ENCODE data around the gene NABP1.

Gene NABP1

DNA sequence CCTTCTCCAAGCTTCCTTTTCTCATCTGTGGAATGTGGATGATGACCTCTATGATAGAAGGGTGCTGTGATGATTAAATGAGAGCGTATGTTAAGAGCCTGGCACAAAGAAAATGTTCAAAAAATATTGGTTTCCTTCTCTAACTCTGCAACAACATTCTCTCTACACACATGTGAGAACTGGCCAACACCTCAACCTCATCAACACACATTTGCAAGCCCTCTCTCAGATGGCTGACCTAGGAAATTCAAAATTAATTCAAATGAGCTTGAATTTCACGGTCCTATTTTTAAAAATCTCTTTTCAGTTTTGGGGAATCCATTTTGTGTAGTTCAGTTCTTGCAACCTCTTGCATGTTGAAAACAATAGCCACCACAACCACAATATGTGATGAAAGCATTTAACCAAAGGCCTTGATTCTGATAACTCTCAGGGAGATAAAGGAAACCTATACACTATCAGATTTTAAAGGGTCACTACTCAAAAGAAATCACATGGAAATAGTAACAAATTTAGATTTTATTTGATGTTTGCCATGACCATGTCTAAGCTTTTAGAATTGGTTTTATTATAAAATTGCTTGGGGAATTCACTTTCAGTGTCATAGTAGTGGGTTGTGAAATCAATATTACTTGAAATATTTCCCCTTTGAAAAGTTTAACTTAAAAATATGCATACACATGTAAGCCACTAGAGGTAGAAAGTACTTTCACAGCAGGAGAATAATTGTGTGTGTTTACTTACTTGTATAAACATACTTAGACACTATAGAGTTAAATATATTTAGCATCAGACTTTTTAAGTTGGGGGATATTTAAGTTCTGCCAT, 16.6 kb upstream of the NABP1 start:
- H3K9me3 ChIP-seq (ENCODE audit: control insufficient read depth in 2 of 2, low read length in 2 of 2) = no peaks in the 10 kb centered on the region
- no peaks in the 10 kb centered on the region for H3K36me3 ChIP-seq (ENCODE audit: control insufficient read depth in 2 of 2, insufficient read depth in 2 of 2, low read length in 2 of 2)
- H3K27ac ChIP-seq (ENCODE audit: low read depth in 2 of 2, low read length in 2 of 2) = no peak overlapping the region
- no peaks in the 10 kb centered on the region for H3K27me3 ChIP-seq (ENCODE audit: control insufficient read depth in 2 of 2, insufficient read depth in 2 of 2, low read length in 2 of 2)
- H3K4me3 ChIP-seq (ENCODE audit: low read length in 2 of 2) = no peak overlapping the region
- H3K4me1 ChIP-seq (ENCODE audit: control insufficient read depth in 2 of 2, insufficient read depth in 2 of 2, low read length in 2 of 2) = no peaks in the 10 kb centered on the region
- no peak overlapping the region for H3K9ac ChIP-seq (ENCODE audit: low read depth in 1 of 2, low read length in 2 of 2)

DNA sequence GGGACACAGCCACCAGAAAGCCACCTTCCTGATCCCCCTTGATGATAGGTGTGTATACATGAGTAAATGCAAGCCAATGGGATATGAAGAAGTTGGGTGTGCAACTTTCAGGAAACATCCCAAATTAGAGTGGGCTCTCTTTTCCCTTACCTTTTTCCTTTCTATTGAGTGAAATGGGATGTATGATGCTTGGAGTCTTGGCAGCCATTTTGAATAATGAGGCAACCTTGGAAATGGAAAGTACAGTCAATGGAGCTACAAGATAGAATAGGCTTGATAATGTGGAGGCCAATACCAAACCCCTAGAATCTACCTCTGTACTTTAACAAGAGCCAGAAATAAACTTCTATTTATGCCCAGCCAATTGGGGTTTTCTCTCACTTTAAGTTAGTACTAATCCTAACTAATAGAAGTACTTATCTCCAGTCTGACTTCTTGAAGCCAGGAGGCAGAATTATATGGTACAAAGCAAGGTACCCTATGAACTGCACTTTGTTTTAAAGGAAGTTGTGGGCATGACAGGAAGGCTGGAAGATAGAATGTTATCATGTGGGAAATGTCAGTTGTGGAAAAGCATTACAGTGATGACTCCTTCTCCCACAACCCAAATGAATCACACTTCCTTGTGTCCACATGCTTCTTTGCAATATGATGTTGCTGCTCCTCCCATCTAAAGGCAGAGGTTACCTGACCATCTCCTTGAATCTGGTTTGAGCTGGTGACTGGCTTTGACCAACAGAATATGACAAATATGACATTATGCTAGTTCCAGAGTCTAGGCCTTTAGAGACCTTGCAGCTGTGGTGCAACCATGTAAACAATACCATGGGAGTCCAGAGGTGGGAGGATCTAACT, 12.9 kb upstream of the NABP1 start:
- Histone ChIP-seq H3K27ac (ENCODE audit: low read depth in 2 of 2, low read length in 2 of 2) (no peak overlapping the region), H3K4me3 (ENCODE audit: low read length in 2 of 2) (no peak overlapping the region), H3K9ac (ENCODE audit: low read depth in 1 of 2, low read length in 2 of 2) (no peak overlapping the region), H3K9me3 (ENCODE audit: control insufficient read depth in 2 of 2, low read length in 2 of 2) (no peaks in the 10 kb centered on the region), H3K27me3 (ENCODE audit: control insufficient read depth in 2 of 2, insufficient read depth in 2 of 2, low read length in 2 of 2) (no peaks in the 10 kb centered on the region), H3K4me1 (ENCODE audit: control insufficient read depth in 2 of 2, insufficient read depth in 2 of 2, low read length in 2 of 2) (no peaks in the 10 kb centered on the region), H3K36me3 (ENCODE audit: control insufficient read depth in 2 of 2, insufficient read depth in 2 of 2, low read length in 2 of 2) (no peaks in the 10 kb centered on the region)

DNA sequence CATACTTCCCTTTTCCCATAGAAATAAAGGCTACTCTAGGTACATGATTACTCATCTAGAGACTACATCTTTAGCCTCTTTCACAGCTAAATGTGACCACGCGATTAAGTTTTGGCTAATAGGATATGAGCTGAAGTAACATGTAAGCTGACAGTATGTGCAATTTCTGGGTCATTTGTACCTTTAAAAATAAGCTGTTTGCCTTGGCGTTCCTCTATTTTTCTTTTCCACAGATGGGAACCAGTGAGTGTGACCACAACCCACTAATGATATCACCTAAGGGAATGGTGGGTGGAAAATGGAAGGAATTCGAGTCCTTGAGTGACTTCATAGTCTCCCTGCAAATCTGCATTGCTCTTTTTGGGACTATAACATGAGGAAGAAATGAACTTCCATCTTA, 11.7 kb upstream of the NABP1 start:
- Histone ChIP-seq H3K27me3 (ENCODE audit: control insufficient read depth in 2 of 2, insufficient read depth in 2 of 2, low read length in 2 of 2) (no peaks in the 10 kb centered on the region), H3K36me3 (ENCODE audit: control insufficient read depth in 2 of 2, insufficient read depth in 2 of 2, low read length in 2 of 2) (no peaks in the 10 kb centered on the region), H3K4me1 (ENCODE audit: control insufficient read depth in 2 of 2, insufficient read depth in 2 of 2, low read length in 2 of 2) (no peaks in the 10 kb centered on the region), H3K9me3 (ENCODE audit: control insufficient read depth in 2 of 2, low read length in 2 of 2) (no peaks in the 10 kb centered on the region), H3K27ac (ENCODE audit: low read depth in 2 of 2, low read length in 2 of 2) (no peak overlapping the region), H3K9ac (ENCODE audit: low read depth in 1 of 2, low read length in 2 of 2) (no peak overlapping the region), H3K4me3 (ENCODE audit: low read length in 2 of 2) (no peak overlapping the region)

DNA sequence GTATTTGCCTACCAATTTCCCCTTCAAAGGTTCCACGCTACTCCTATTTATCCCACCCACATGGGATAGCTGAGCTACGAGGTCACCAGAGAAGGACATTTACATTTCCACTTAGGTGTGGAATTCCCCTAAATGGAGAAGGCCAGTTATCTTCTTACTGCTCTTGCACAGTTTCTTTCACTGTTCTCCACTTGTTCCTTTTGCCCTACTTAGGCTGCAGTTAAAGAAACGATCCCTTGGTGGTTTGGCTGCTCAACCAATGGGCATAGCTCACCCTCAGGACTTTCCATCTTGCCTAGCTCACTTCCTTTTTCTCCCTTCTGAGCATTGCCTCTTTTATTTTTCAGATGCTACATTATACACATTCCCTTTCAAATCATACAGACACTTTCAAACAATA, 11.2 kb upstream of the NABP1 start:
- H3K36me3 ChIP-seq (ENCODE audit: control insufficient read depth in 2 of 2, insufficient read depth in 2 of 2, low read length in 2 of 2) = no peaks in the 10 kb centered on the region
- H3K27ac ChIP-seq (ENCODE audit: low read depth in 2 of 2, low read length in 2 of 2) = no peak overlapping the region
- no peak overlapping the region for H3K9ac ChIP-seq (ENCODE audit: low read depth in 1 of 2, low read length in 2 of 2)
- no peaks in the 10 kb centered on the region for H3K9me3 ChIP-seq (ENCODE audit: control insufficient read depth in 2 of 2, low read length in 2 of 2)
- H3K27me3 ChIP-seq (ENCODE audit: control insufficient read depth in 2 of 2, insufficient read depth in 2 of 2, low read length in 2 of 2) = no peaks in the 10 kb centered on the region
- no peaks in the 10 kb centered on the region for H3K4me1 ChIP-seq (ENCODE audit: control insufficient read depth in 2 of 2, insufficient read depth in 2 of 2, low read length in 2 of 2)
- H3K4me3 ChIP-seq (ENCODE audit: low read length in 2 of 2) = no peak overlapping the region

DNA sequence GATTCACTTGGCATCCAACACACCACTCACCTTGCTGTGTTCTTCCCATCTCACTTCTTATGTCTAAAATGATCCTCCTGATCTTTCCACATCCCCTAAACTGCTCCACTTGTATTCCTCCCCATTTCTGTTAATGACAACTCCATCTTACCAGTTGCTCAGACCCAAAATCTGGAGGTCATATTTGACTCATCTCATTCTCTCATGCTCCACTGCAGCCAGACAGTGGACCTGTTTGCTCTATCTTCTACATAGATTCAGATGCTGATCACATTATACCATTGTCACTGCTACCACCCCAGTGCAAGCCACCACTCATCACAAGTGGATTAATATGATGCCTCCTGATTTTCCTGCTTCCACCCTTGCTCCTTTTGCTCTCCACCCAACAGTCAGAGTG, 7.9 kb upstream of the NABP1 start:
- Histone ChIP-seq H3K9ac (ENCODE audit: low read depth in 1 of 2, low read length in 2 of 2) (no peak overlapping the region), H3K4me1 (ENCODE audit: control insufficient read depth in 2 of 2, insufficient read depth in 2 of 2, low read length in 2 of 2) (no peaks in the 10 kb centered on the region), H3K27me3 (ENCODE audit: control insufficient read depth in 2 of 2, insufficient read depth in 2 of 2, low read length in 2 of 2) (no peaks in the 10 kb centered on the region), H3K4me3 (ENCODE audit: low read length in 2 of 2) (no peak overlapping the region), H3K9me3 (ENCODE audit: control insufficient read depth in 2 of 2, low read length in 2 of 2) (no peaks in the 10 kb centered on the region), H3K36me3 (ENCODE audit: control insufficient read depth in 2 of 2, insufficient read depth in 2 of 2, low read length in 2 of 2) (no peaks in the 10 kb centered on the region), H3K27ac (ENCODE audit: low read depth in 2 of 2, low read length in 2 of 2) (no peak overlapping the region)

DNA sequence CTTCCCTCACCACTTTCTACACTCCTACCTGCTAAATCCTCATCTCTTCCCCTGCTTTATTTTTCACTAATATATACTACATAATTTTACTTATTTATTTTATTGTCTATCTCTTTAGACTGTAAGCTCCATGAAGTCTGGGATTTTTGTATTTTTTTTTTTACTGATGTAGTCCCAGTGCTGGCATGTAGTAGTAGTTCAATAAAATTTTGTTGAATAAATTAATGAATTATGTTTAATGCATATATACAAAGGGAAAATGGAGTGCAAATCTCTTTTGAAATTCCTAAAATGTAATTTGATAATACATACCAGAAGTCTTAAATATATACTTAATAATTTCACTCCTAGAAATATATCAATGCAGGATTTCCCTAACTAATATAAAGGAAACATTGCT, 7.1 kb upstream of the NABP1 start:
- H3K9ac ChIP-seq (ENCODE audit: low read depth in 1 of 2, low read length in 2 of 2) = no peak overlapping the region
- H3K4me3 ChIP-seq (ENCODE audit: low read length in 2 of 2) = no peak overlapping the region
- H3K27me3 ChIP-seq (ENCODE audit: control insufficient read depth in 2 of 2, insufficient read depth in 2 of 2, low read length in 2 of 2) = no peaks in the 10 kb centered on the region

DNA sequence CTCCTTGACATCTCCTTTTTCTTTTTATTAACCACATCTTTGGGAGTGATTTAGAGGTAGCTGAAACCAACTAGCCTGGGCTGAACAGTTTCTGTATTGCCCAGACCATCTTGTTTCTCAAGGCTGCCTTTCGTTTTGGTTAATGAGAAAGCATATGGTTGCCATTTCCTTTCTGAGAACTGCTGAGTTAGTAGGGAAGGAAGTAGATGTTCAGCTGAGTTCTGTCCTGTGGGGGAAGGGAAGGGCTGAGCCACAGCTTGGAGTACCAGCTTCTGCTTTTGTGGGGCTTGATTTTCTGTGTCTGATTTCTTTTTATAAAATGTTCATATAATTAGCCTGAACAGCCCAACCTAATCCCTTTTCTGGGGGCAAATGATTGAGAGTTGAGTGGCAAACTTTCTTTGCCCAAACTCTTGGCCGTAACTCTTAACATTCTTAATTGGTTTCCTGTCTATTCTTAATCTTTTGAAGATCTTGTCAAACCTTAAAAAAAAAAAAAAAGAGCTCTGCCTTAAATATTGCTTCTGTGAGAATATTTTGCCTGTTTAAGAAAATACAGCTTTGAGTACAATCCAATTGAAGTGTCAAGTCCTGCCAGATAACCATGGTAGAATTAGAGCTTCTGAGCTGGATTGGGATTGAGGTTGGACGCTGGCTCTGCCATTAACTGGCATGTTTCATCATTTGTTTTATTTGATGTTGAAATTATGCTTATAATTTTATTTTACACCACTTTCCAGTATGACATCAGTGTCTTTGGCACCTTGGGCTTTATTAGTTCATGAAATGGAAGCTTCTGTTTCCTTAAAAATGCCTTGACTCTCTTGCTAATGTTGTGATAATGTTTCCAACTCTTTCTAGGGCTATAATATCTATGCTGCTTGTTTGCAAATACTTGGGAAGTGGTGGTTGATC, 1.9 kb upstream of the NABP1 start:
- peak overlapping the region in 1 of 2 donors; percentile 39 for H3K4me3 ChIP-seq (ENCODE audit: low read length in 2 of 2)
- no peaks in the 10 kb centered on the region for H3K36me3 ChIP-seq (ENCODE audit: control insufficient read depth in 2 of 2, insufficient read depth in 2 of 2, low read length in 2 of 2)
- H3K9me3 ChIP-seq (ENCODE audit: control insufficient read depth in 2 of 2, low read length in 2 of 2) = no peaks in the 10 kb centered on the region
- H3K4me1 ChIP-seq (ENCODE audit: control insufficient read depth in 2 of 2, insufficient read depth in 2 of 2, low read length in 2 of 2) = peaks cover 3 to 12% of the 10 kb centered on the region in 2 donors
- H3K27ac ChIP-seq (ENCODE audit: low read depth in 2 of 2, low read length in 2 of 2) = peak overlapping the region; percentile 96 to 98
- H3K27me3 ChIP-seq (ENCODE audit: control insufficient read depth in 2 of 2, insufficient read depth in 2 of 2, low read length in 2 of 2) = no peaks in the 10 kb centered on the region
- no peak overlapping the region for H3K9ac ChIP-seq (ENCODE audit: low read depth in 1 of 2, low read length in 2 of 2)

More for the DNA sequence above, 7.1 kb upstream of the NABP1 start:
- Histone ChIP-seq H3K27ac (ENCODE audit: low read depth in 2 of 2, low read length in 2 of 2) (no peak overlapping the region), H3K4me1 (ENCODE audit: control insufficient read depth in 2 of 2, insufficient read depth in 2 of 2, low read length in 2 of 2) (no peaks in the 10 kb centered on the region), H3K36me3 (ENCODE audit: control insufficient read depth in 2 of 2, insufficient read depth in 2 of 2, low read length in 2 of 2) (no peaks in the 10 kb centered on the region), H3K9me3 (ENCODE audit: control insufficient read depth in 2 of 2, low read length in 2 of 2) (no peaks in the 10 kb centered on the region)

DNA sequence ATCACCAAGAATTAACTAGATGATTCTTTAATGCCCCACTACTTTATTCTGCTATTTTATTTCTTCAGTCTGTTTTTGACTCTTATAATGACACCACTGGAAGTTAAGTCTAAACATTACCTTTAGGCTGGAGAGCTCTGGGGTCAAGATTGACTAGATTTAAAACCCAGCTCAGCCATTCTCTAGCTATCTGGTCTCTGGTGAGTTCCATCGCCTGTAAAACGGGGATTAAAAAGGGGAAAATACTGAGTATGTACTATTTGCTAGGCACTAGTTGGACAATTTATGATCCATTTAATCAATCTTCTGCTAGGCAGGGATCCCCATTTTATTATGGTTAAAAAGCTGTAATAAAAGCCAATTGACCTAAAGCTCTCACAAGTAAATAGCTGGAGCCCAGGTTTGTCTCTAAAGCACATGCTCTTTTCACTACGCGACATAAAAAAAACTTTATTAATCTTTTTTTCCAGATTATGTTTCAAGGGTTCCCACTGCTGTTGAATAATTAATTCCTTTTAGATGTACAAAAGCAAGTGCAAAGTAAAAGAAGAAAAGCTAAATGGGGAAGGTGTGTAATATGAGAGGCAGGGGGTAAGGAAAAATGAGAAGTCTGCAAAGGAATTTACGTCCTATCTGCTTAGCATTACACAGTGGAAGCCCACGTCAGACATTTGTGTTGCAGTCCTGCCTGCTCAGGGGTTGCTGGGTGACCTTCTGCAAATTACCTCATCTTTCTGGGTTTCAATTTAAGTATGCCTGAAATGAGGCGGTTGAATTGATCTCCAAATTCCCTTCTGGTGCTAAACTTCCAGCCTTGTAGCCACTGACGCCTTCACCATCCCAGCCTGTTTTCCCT, 918 bp upstream of the NABP1 start:
- H3K9ac ChIP-seq (ENCODE audit: low read depth in 1 of 2, low read length in 2 of 2) = peak overlapping the region; percentile 94 to 99
- H3K27ac ChIP-seq (ENCODE audit: low read depth in 2 of 2, low read length in 2 of 2) = peak overlapping the region; percentile 96 to 98
- peak overlapping the region; percentile 91 to 92 for H3K4me3 ChIP-seq (ENCODE audit: low read length in 2 of 2)
- peaks cover 3 to 12% of the 10 kb centered on the region in 2 donors for H3K4me1 ChIP-seq (ENCODE audit: control insufficient read depth in 2 of 2, insufficient read depth in 2 of 2, low read length in 2 of 2)
- H3K9me3 ChIP-seq (ENCODE audit: control insufficient read depth in 2 of 2, low read length in 2 of 2) = no peaks in the 10 kb centered on the region
- peaks cover 0 to 1% of the 10 kb centered on the region in 2 donors for H3K36me3 ChIP-seq (ENCODE audit: control insufficient read depth in 2 of 2, insufficient read depth in 2 of 2, low read length in 2 of 2)
- no peaks in the 10 kb centered on the region for H3K27me3 ChIP-seq (ENCODE audit: control insufficient read depth in 2 of 2, insufficient read depth in 2 of 2, low read length in 2 of 2)

DNA sequence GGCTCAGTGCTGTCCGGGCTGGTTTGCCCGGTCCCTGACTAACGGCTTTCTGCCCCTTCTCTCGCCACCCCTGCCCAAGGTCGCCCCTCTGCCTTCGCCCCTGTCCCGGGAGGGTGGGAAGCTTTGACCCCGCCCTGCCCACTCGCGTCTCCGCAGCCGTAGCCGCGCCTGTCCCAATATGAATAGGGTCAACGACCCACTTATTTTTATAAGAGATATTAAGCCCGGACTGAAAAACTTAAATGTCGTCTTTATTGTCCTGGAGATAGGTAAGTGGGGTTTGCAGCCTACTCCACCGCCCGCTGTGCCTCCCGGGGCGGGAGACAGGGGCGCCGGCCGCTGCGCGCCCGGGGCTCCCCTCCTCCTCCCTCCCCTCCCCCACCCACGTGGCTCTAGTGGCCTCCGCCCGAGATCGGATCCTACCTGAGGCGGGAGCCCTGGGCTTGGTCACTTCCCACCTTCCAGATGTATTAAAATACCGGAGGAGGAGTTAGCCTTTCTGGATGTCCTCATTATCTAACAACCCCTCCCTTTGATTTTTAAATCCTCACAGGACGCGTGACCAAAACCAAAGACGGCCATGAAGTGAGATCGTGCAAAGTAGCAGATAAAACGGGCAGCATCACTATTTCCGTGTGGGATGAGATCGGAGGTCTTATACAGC, 633 bp downstream of the NABP1 start:
- H3K9me3 ChIP-seq (ENCODE audit: control insufficient read depth in 2 of 2, low read length in 2 of 2) = no peaks in the 10 kb centered on the region
- peak overlapping the region; percentile 87 to 93 for H3K9ac ChIP-seq (ENCODE audit: low read depth in 1 of 2, low read length in 2 of 2)
- peaks cover 6 to 12% of the 10 kb centered on the region in 2 donors for H3K36me3 ChIP-seq (ENCODE audit: control insufficient read depth in 2 of 2, insufficient read depth in 2 of 2, low read length in 2 of 2)
- H3K4me3 ChIP-seq (ENCODE audit: low read length in 2 of 2) = peak overlapping the region; percentile 86 to 91
- no peaks in the 10 kb centered on the region for H3K27me3 ChIP-seq (ENCODE audit: control insufficient read depth in 2 of 2, insufficient read depth in 2 of 2, low read length in 2 of 2)
- peak overlapping the region; percentile 95 to 98 for H3K27ac ChIP-seq (ENCODE audit: low read depth in 2 of 2, low read length in 2 of 2)
- peaks cover 3 to 12% of the 10 kb centered on the region in 2 donors for H3K4me1 ChIP-seq (ENCODE audit: control insufficient read depth in 2 of 2, insufficient read depth in 2 of 2, low read length in 2 of 2)
